ENCODE measurements around the gene OR2B6. TPM values are rescaled to one million over a fixed set of nuclear protein-coding genes. Genes with fewer than 3 reads are reported as not detected.

OR2B6 gene
- total RNA-seq, 1 experiment from 2014 or later = 0.78 TPM

DNA sequence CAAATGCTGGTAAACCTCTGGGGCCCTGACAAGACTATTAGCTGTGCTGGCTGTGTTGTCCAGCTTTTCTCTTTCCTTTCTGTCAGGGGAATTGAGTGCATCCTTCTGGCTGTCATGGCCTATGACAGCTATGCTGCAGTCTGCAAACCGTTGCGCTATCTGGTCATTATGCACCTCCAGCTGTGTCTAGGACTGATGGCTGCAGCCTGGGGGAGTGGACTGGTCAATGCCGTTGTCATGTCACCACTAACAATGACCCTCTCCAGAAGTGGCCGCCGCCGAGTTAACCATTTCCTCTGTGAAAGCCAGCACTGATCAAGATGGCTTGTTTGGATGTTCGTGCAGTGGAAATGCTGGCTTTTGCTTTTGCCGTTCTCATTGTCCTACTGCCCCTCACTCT, 20.3 kb downstream of the OR2B6 start:
- H3K36me3 Mint-ChIP-seq (ENCODE audit: insufficient read depth, unreplicated experiment) = no peaks in the 10 kb centered on the region
- no TSS peak for BruUV-seq (replicated peaks)
- CTCF ChIA-PET = no interaction called here

DNA sequence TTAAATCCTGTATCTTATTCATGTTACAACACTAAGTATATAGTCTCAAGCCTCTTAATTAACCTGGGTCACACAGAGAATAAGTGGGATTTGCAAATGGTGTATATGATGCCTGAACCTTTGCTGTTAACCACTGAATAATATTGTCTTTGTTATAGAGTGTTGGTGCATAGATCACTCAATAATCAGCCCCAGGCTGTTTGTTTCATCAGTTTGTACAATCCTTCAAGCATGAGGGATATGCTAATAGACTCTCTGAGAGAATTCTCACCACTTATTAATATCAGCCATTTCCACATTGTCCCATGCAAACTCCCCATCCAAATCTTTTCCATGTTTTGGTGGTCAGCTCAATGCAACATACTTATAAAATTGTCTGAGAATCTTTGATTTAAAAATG, 21.7 kb downstream of the OR2B6 start:
- H3K4me3 Mint-ChIP-seq (ENCODE audit: low read depth, unreplicated experiment) = no peak overlapping the region
- no TSS peak for BruUV-seq (replicated peaks)
- H3K4me1 Mint-ChIP-seq (ENCODE audit: low read depth, unreplicated experiment) = no peaks in the 10 kb centered on the region
- H3K27me3 Mint-ChIP-seq (ENCODE audit: unreplicated experiment) = no peaks in the 10 kb centered on the region
- H3K27ac Mint-ChIP-seq (ENCODE audit: unreplicated experiment) = no peak overlapping the region
- no peak for DNase-seq
- intact Hi-C loops (cut with micrococcal nuclease; ENCODE audit: unreplicated experiment) = no loop called here
- no peaks in the 10 kb centered on the region for H3K9me3 Mint-ChIP-seq (ENCODE audit: low read depth, unreplicated experiment)
- H3K36me3 Mint-ChIP-seq (ENCODE audit: insufficient read depth, unreplicated experiment) = no peaks in the 10 kb centered on the region
- CTCF ChIA-PET = no interaction called here
- TF ChIP-seq, protein P1, sequence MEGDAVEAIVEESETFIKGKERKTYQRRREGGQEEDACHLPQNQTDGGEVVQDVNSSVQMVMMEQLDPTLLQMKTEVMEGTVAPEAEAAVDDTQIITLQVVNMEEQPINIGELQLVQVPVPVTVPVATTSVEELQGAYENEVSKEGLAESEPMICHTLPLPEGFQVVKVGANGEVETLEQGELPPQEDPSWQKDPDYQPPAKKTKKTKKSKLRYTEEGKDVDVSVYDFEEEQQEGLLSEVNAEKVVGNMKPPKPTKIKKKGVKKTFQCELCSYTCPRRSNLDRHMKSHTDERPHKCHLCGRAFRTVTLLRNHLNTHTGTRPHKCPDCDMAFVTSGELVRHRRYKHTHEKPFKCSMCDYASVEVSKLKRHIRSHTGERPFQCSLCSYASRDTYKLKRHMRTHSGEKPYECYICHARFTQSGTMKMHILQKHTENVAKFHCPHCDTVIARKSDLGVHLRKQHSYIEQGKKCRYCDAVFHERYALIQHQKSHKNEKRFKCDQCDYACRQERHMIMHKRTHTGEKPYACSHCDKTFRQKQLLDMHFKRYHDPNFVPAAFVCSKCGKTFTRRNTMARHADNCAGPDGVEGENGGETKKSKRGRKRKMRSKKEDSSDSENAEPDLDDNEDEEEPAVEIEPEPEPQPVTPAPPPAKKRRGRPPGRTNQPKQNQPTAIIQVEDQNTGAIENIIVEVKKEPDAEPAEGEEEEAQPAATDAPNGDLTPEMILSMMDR (IDR thresholded peaks at IDR 0.05; ENCODE audit: unreplicated experiment) = no peak

More for the DNA sequence above, 20.3 kb downstream of the OR2B6 start:
- H3K27me3 Mint-ChIP-seq (ENCODE audit: unreplicated experiment) = no peaks in the 10 kb centered on the region
- H3K9me3 Mint-ChIP-seq (ENCODE audit: low read depth, unreplicated experiment) = no peaks in the 10 kb centered on the region
- H3K27ac Mint-ChIP-seq (ENCODE audit: unreplicated experiment) = no peak overlapping the region
- no peak for DNase-seq
- TF ChIP-seq, protein P1 (IDR thresholded peaks at IDR 0.05; ENCODE audit: unreplicated experiment) = no peak
- intact Hi-C loops (cut with micrococcal nuclease; ENCODE audit: unreplicated experiment) = no loop called here
- H3K4me1 Mint-ChIP-seq (ENCODE audit: low read depth, unreplicated experiment) = no peaks in the 10 kb centered on the region
- no peak overlapping the region for H3K4me3 Mint-ChIP-seq (ENCODE audit: low read depth, unreplicated experiment)

DNA sequence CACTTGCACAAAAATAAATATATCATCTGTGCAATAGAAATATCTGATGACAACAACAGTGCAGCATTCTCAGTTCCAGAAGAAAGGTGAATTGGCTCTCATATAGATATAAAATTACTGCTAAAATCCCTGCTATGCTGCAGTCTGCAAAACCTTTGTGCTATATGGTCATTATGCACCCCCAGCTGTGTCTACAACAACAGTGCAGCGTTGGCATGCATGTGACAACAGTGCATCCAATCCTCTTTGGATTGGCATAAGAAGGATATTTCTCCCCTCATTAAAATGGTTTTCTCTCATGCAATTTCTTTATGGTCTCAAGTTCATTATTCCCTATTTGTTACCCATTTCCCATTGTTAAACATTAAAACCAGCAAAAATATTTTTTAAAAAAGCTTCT, 23.1 kb downstream of the OR2B6 start:
- CTCF ChIA-PET = no interaction called here
- DNase-seq = no peak
- no peak overlapping the region for H3K4me3 Mint-ChIP-seq (ENCODE audit: low read depth, unreplicated experiment)

DNA sequence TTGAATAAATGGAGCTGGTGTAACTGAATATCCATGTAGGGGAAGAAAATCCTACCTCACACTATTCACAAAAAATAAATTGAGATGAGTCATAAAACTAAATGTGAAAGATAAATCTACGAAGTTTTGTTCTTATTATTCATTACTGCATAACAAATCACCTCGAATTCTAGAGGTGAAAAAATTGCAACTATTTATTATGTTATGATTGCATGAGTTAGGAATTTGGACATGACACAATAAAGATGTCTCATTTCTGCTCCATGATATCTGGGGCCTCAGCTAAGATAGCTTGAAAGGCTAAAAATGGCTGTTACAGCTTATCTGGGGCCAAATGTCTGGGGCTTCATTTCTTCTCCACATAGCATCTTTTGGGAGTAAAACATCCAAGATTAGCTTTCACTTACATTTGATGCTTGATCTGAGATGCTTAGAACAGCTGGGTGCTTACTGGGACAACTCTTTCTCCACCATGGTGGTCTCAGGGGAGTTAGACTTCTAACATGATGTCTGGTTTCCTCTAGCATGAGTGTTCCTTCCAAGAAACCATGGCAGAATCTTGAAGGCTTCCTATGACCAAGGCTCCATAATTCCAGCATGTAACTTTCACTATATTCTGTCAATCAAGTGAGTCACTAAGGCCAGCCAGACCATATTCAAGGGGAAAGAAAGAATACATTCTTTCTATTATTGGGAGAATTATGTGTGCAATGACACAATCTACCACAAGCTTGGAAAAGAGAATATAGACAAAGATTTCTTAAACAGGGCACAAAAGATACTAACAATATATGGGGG, 30.1 kb downstream of the OR2B6 start:
- intact Hi-C loops (cut with micrococcal nuclease; ENCODE audit: unreplicated experiment) = no loop called here
- BruUV-seq (replicated peaks) = no TSS peak
- DNase-seq = no peak
- TF ChIP-seq, protein P1 (IDR thresholded peaks at IDR 0.05; ENCODE audit: unreplicated experiment) = no peak
- CTCF ChIA-PET = no interaction called here
- Mint-ChIP-seq H3K36me3 (ENCODE audit: insufficient read depth, unreplicated experiment) (no peaks in the 10 kb centered on the region), H3K27me3 (ENCODE audit: unreplicated experiment) (peaks cover 14% of the 10 kb centered on the region), H3K27ac (ENCODE audit: unreplicated experiment) (no peak overlapping the region), H3K4me3 (ENCODE audit: low read depth, unreplicated experiment) (no peak overlapping the region), H3K4me1 (ENCODE audit: low read depth, unreplicated experiment) (no peaks in the 10 kb centered on the region), H3K9me3 (ENCODE audit: low read depth, unreplicated experiment) (no peaks in the 10 kb centered on the region)

More for the DNA sequence above, 23.1 kb downstream of the OR2B6 start:
- BruUV-seq (replicated peaks) = no TSS peak
- Mint-ChIP-seq H3K36me3 (ENCODE audit: insufficient read depth, unreplicated experiment) (no peaks in the 10 kb centered on the region), H3K4me1 (ENCODE audit: low read depth, unreplicated experiment) (no peaks in the 10 kb centered on the region), H3K27me3 (ENCODE audit: unreplicated experiment) (no peaks in the 10 kb centered on the region), H3K27ac (ENCODE audit: unreplicated experiment) (no peak overlapping the region), H3K9me3 (ENCODE audit: low read depth, unreplicated experiment) (no peaks in the 10 kb centered on the region)
- TF ChIP-seq, protein P1 (IDR thresholded peaks at IDR 0.05; ENCODE audit: unreplicated experiment) = no peak
- intact Hi-C loops (cut with micrococcal nuclease; ENCODE audit: unreplicated experiment) = no loop called here
